Endothelial cell of umbilical vein (primary cell): ENCODE data around the gene TBC1D8. TPM values are rescaled to one million over a fixed set of nuclear protein-coding genes. Genes with fewer than 3 reads are reported as not detected.

Experiments used
- BruUV-seq: library from RNA; stranded (reverse); fragments of 400-500 nt; replicated peaks from 2 replicates; lab custom pipeline; 2021; lab: Mats Ljungman, UMichigan
- CTCF ChIA-PET: fragments of 300-600, 350-600 bp; sonication (Branson Sonifier 250); formaldehyde crosslinking; loops from one replicate; lab custom pipeline; 2021; ENCODE audit warnings: antibody characterized with exemption, inconsistent platforms; lab: Charles Lee
- POLR2A ChIA-PET: fragments of 300-600, 350-600 bp; sonication (Branson Sonifier 250); formaldehyde crosslinking; loops from one replicate; lab custom pipeline; 2021; ENCODE audit warnings: antibody characterized with exemption, inconsistent platforms; lab: Charles Lee
- DNase-seq: peaks from one replicate; pipeline ENCODE4 v3.0.0-alpha.2; 2011; ENCODE audit warnings: low read depth, low spot score
- FAIRE-seq: peaks from 2 replicates; lab custom pipeline; 2011; peaks lifted over from hg19 to GRCh38; lab: Jason Lieb, UNC
- H2AFZ ChIP-seq: 2 replicates; pipeline ENCODE4 v1.6.0; 2012; ENCODE audit warnings: low read depth, low read length, control low read depth, inconsistent platforms
- H3K27ac ChIP-seq: 2 replicates; pipeline ENCODE4 v1.5.1; 2011; ENCODE audit warnings: low read depth, mild to moderate bottlenecking, control low read depth, low read length, moderate library complexity; ENCODE audit not compliant: insufficient read depth
- H3K27me3 ChIP-seq, 2 experiments: 2 replicates each; pipeline versions ENCODE4 v1.6.0 to v1.6.1; 2011; ENCODE audit warnings: low read length in 2 of 2, mixed read lengths in 1 of 2; ENCODE audit not compliant: control insufficient read depth in 2 of 2, insufficient read depth in 2 of 2
- H3K36me3 ChIP-seq, 2 experiments: 2 replicates in 1 of 2; 3 replicates in 1 of 2; pipeline ENCODE4 v1.5.1; 2011; ENCODE audit warnings: low read length in 2 of 2, mild to moderate bottlenecking in 1 of 2, moderate library complexity in 1 of 2; ENCODE audit not compliant: control insufficient read depth in 2 of 2, insufficient read depth in 2 of 2; ENCODE audit errors: extremely low read depth in 1 of 2
- H3K4me1 ChIP-seq: 3 replicates; pipeline ENCODE4 v1.5.1; 2011; ENCODE audit warnings: mild to moderate bottlenecking, low read length; ENCODE audit not compliant: control insufficient read depth, insufficient read depth; ENCODE audit errors: extremely low read depth
- H3K4me2 ChIP-seq: 2 replicates; pipeline ENCODE4 v1.6.1; 2011; ENCODE audit warnings: low read length, control low read depth, mixed read lengths; ENCODE audit not compliant: insufficient read depth
- H3K4me3 ChIP-seq, 3 experiments: fragments of 200-600 bp in 1 of 3; sonication (generic), shearing (Covaris generic) in 1 of 3; replicated peaks in 1 of 3; 2 replicates each; pipeline ENCODE4 v1.5.1; 2011 to 2016; ENCODE audit warnings: control low read depth in 3 of 3, low read length in 3 of 3, mild to moderate bottlenecking in 2 of 3, inconsistent platforms in 1 of 3, low read depth in 1 of 3, moderate library complexity in 1 of 3; ENCODE audit not compliant: insufficient read depth in 1 of 3
- H3K79me2 ChIP-seq: 2 replicates; pipeline ENCODE4 v1.6.0; 2012; ENCODE audit warnings: low read length, inconsistent platforms; ENCODE audit not compliant: control insufficient read depth, insufficient read depth
- H3K9ac ChIP-seq: replicated peaks from 2 replicates; pipeline ENCODE3; 2011; ENCODE audit warnings: low read length, control low read depth; ENCODE audit not compliant: insufficient read depth; ENCODE audit errors: extremely low read depth
- H3K9me1 ChIP-seq: replicated peaks from 3 replicates; pipeline ENCODE4 v1.6.0; 2011; ENCODE audit warnings: mild to moderate bottlenecking, low read length; ENCODE audit not compliant: control insufficient read depth, insufficient read depth; ENCODE audit errors: extremely low read depth
- H3K9me3 ChIP-seq: replicated peaks from 2 replicates; pipeline ENCODE4 v1.5.1; 2012; ENCODE audit warnings: low read length, inconsistent platforms; ENCODE audit not compliant: control insufficient read depth, insufficient read depth
- H4K20me1 ChIP-seq: replicated peaks from 2 replicates; pipeline ENCODE3; 2011; ENCODE audit warnings: mild to moderate bottlenecking, low read length; ENCODE audit not compliant: control insufficient read depth, insufficient read depth; ENCODE audit errors: extremely low read depth
- FOS ChIP-seq: IDR thresholded peaks from 2 replicates; pipeline ENCODE4 v1.6.1; 2011; ENCODE audit warnings: mild to moderate bottlenecking, low read length, moderate library complexity, borderline replicate concordance; ENCODE audit not compliant: insufficient read depth
- GATA2 ChIP-seq: IDR thresholded peaks from 2 replicates; pipeline ENCODE4 v1.7.0; 2011; ENCODE audit warnings: low read depth, mild to moderate bottlenecking, moderate library complexity, mixed read lengths, low read length; ENCODE audit not compliant: insufficient read length, insufficient read depth
- JUN ChIP-seq: IDR thresholded peaks from 2 replicates; pipeline ENCODE4 v1.6.1; 2011; ENCODE audit warnings: borderline replicate concordance, low read depth; ENCODE audit not compliant: insufficient read length, insufficient read depth
- MYC ChIP-seq: IDR thresholded peaks from one replicate; pipeline ENCODE4 v1.6.1; 2011; ENCODE audit warnings: mild to moderate bottlenecking, low read depth, low read length
- POLR2A ChIP-seq: IDR thresholded peaks from 2 replicates; pipeline ENCODE4 v1.6.1; 2012; ENCODE audit warnings: low read depth, mild to moderate bottlenecking, control low read depth, low read length
- POLR2AphosphoS5 ChIP-seq: IDR thresholded peaks from 2 replicates; pipeline ENCODE4 v1.6.1; 2012; ENCODE audit warnings: low read depth, mild to moderate bottlenecking, control low read depth, low read length, moderate library complexity; ENCODE audit not compliant: insufficient read depth
- dilution Hi-C: fragments of 300-500 bp; cut with MboI; formaldehyde crosslinking; loops from one replicate; pipeline ENCODE4 v1.15.0; 2019; ENCODE audit warnings: low sequenced_read_pairs; ENCODE audit not compliant: extremely low pct_ligation_motif_present
- intact Hi-C: fragments of 100-400 bp; cut with micrococcal nuclease; formaldehyde crosslinking; loops from one replicate; pipeline ENCODE4 v1.10.0; 2022
- polyA plus RNA-seq, 4 experiments: library from polyadenylated mRNA; depleted of rRNA in 3 of 4; stranded (reverse) in 3 of 4; unstranded in 1 of 4; fragments of >200 nt; gene quantifications; 2 replicates each; pipeline versions ENCODE4 v1.2.1 to v1.2.3, GENCODE V29; 2011 to 2012; ENCODE audit warnings: missing spikeins in 1 of 4
- total RNA-seq: library from RNA; stranded (reverse); gene quantifications from 2 replicates; pipeline ENCODE4 v1.2.3, GENCODE V29; 2021
- TF ChIP-seq, protein P1 (sequence below): IDR thresholded peaks from 2 replicates; pipeline ENCODE4 v1.6.1; 2011; ENCODE audit not compliant: insufficient read depth, insufficient read length

TBC1D8 gene
- total and polyA plus RNA-seq, 2 donors (not counting 3 experiments of a cell fraction or from before 2014, with no cell fraction given): 28.5 to 32.1 TPM

DNA sequence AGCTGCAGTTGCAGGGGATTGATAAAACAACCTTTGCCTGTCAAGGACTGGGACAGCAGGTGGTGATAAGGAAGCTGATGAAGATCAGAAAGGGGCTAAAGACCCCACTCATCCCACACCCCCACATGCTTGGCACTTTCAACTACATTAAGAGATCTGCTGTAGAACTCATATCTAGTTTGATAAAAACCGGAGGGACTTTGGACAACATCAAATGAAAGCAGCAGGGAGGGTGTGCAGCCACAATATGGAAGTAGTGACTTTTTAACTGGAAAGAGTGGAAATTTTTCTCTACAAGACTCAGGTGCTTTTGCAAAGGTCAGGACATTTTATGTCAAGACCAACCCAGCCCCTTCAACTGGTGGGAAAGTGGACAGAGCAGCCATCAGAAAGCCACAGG is 56.8 kb downstream of the TBC1D8 start:
- POLR2A ChIA-PET: no interaction called here
- dilution Hi-C loops: no loop called here
- no peaks in the 10 kb centered on the region for H3K36me3 ChIP-seq
- TF ChIP-seq GATA2: no peak
- no peak for TF ChIP-seq POLR2A
- H3K4me1 ChIP-seq: no peaks in the 10 kb centered on the region
- FAIRE-seq (no peak), DNase-seq (no peak)
- H3K4me2 ChIP-seq: no peak overlapping the region
- no peaks in the 10 kb centered on the region for H3K27me3 ChIP-seq
- CTCF ChIA-PET: interaction anchor here (0.6 to 1.4 kb wide), 5 partner anchors 34 to 82 kb away, joined by 3 to 4 read pairs (median 3); no protein-coding TSS in a partner anchor
- BruUV-seq: no TSS peak
- H4K20me1 ChIP-seq: no peaks in the 10 kb centered on the region
- H3K9me1 ChIP-seq: no peaks in the 10 kb centered on the region
- H3K79me2 ChIP-seq: peaks cover 71% of the 10 kb centered on the region
- intact Hi-C loops: no loop called here
- H3K27ac ChIP-seq: no peak overlapping the region
- no peaks in the 10 kb centered on the region for H3K9me3 ChIP-seq
- H2AFZ ChIP-seq: no peak overlapping the region
- H3K9ac ChIP-seq: no peak overlapping the region
- H3K4me3 ChIP-seq: no peak overlapping the region

GRCh38 chr2:101089942-101090799 is 61.0 kb downstream of the TBC1D8 start:
- no peaks in the 10 kb centered on the region for H3K9me3 ChIP-seq
- ChIA-PET CTCF (no interaction called here), POLR2A (no interaction called here)
- no peak for FAIRE-seq
- no peaks in the 10 kb centered on the region for H3K9me1 ChIP-seq
- no peaks in the 10 kb centered on the region for H4K20me1 ChIP-seq
- no peaks in the 10 kb centered on the region for H3K4me1 ChIP-seq
- no peak overlapping the region for H2AFZ ChIP-seq
- H3K4me3 ChIP-seq: no peak overlapping the region
- no TSS peak for BruUV-seq
- H3K27ac ChIP-seq: no peak overlapping the region
- DNase-seq: no peak
- no peak overlapping the region for H3K9ac ChIP-seq
- dilution Hi-C loops (no loop called here), intact Hi-C loops (no loop called here)
- TF ChIP-seq MYC: no peak
- no peak for TF ChIP-seq POLR2AphosphoS5
- no peak for TF ChIP-seq GATA2
- TF ChIP-seq, protein P1, sequence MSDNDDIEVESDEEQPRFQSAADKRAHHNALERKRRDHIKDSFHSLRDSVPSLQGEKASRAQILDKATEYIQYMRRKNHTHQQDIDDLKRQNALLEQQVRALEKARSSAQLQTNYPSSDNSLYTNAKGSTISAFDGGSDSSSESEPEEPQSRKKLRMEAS: no peak
- TF ChIP-seq JUN: no peak
- TF ChIP-seq FOS: no peak
- no peak overlapping the region for H3K4me2 ChIP-seq
- H3K79me2 ChIP-seq: peaks cover 38% of the 10 kb centered on the region
- H3K27me3 ChIP-seq: no peaks in the 10 kb centered on the region
- H3K36me3 ChIP-seq: no peaks in the 10 kb centered on the region
